ENCODE data around the gene SPTB. TPM values are rescaled to one million over a fixed set of nuclear protein-coding genes. Genes with fewer than 3 reads are reported as not detected.

SPTB gene
- total and polyA plus RNA-seq, 9 donors = 0.28 to 1.4 (median 0.68) TPM

DNA sequence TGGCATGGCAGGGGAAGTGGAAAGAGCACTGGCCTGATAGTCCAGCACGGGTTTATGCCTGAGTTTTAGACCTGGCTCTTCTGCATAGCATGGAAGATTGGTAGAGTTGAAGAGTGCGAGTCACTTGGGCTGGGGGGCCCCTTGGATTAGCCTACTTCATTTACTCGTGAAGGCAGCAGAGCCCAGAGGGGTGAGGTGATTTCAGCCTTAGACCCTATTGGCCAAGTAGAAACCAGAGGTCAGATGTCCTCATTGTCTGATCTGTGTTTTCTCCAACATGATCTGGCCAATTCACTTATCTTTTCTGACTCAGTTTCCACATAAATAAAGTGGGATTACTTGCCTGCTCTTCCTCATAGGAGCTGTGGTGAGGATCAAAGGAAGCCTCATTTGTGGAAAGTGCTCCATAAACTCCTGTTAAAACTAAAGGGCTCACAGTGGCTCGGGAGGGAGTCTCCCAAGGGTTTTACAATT lies 173.6 kb downstream of the SPTB start:
- DNase-seq = no peak
- H3K36me3 ChIP-seq = no peaks in the 10 kb centered on the region
- no peaks in the 10 kb centered on the region for H3K27me3 ChIP-seq
- H3K9me3 ChIP-seq = no peaks in the 10 kb centered on the region
- 30 to 43% (median 34%) methylated on average over 4 of the region's 4 CpGs for WGBS, 3 donors
- intact Hi-C loops (cut with DNase I) = loop anchor here in 1 of 4 donors (5.0 kb wide), 1 partner anchor 56 kb away; no protein-coding TSS in a partner anchor
- H3K27ac ChIP-seq = peak overlapping the region; percentile 61 to 93
- peaks cover 35% of the 10 kb centered on the region for H3K4me1 ChIP-seq (ENCODE audit: insufficient read depth)
- peak overlapping the region; percentile 82 for H3K4me3 ChIP-seq
- TF ChIP-seq EP300 (IDR thresholded peaks at IDR 0.05) (no peak), POLR2A (IDR thresholded peaks at IDR 0.05) (no peak)
- TF ChIP-seq, protein P1, sequence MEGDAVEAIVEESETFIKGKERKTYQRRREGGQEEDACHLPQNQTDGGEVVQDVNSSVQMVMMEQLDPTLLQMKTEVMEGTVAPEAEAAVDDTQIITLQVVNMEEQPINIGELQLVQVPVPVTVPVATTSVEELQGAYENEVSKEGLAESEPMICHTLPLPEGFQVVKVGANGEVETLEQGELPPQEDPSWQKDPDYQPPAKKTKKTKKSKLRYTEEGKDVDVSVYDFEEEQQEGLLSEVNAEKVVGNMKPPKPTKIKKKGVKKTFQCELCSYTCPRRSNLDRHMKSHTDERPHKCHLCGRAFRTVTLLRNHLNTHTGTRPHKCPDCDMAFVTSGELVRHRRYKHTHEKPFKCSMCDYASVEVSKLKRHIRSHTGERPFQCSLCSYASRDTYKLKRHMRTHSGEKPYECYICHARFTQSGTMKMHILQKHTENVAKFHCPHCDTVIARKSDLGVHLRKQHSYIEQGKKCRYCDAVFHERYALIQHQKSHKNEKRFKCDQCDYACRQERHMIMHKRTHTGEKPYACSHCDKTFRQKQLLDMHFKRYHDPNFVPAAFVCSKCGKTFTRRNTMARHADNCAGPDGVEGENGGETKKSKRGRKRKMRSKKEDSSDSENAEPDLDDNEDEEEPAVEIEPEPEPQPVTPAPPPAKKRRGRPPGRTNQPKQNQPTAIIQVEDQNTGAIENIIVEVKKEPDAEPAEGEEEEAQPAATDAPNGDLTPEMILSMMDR (IDR thresholded peaks at IDR 0.05) = no peak

- peak overlapping the region; percentile 61 to 93 for H3K27ac ChIP-seq
- peaks cover 35% of the 10 kb centered on the region for H3K4me1 ChIP-seq (ENCODE audit: insufficient read depth)
- H3K9me3 ChIP-seq = no peaks in the 10 kb centered on the region
- peak overlapping the region; percentile 82 for H3K4me3 ChIP-seq
- intact Hi-C loops (cut with DNase I) = loop anchor here in 2 of 4 donors (2.0 to 5.0 kb wide), 2 partner anchors 57 kb away; no protein-coding TSS in a partner anchor
- 5 to 9% (median 9%) methylated on average over 18 of the region's 18 CpGs for WGBS, 3 donors
- DNase-seq = peak in 4 of 5 donors; percentile 53 to 61 (median 56)
- no peaks in the 10 kb centered on the region for H3K27me3 ChIP-seq
- TF ChIP-seq, protein P1 (IDR thresholded peaks at IDR 0.05) = no peak
- TF ChIP-seq POLR2A (IDR thresholded peaks at IDR 0.05) = no peak
- TF ChIP-seq EP300 (IDR thresholded peaks at IDR 0.05) = no peak
- H3K36me3 ChIP-seq = no peaks in the 10 kb centered on the region
Measured at GRCh38 chr14:64705381-64706118, 174.2 kb downstream of the SPTB start.

DNA sequence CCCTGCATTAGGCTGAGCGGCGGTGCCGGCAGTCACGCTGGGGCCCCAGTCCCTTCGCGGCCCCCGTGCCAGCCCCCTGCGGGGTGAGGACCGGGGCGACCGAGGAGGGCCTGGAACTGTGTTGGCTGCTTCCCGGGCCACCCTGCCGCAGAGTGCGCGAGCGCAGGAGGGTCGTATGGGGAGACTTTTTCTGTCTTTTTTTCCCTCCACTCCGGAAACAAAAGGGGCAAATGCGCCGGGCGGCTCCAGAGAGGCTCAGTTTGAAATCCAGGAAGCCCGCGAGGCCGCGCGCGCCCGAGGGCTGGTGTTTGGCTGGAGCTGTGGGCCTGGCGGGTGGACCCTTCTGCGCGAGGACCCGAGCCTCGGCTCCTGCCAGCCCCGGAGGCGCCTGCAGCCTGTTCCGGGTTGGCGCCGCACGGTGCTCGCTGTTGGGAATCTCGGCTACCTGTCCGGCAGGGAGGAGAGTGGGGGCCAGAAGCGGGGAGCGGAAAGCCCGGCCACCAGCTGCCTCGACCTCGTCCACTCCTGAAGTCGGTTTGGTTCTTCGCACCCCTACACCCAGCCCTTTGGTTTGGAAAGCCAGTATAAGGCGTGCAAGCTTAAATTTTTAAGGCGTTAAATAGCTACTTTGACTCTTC lies 174.8 kb downstream of the SPTB start:
- Histone ChIP-seq H3K27ac (peak overlapping the region; percentile 68 to 93), H3K4me3 (peak overlapping the region; percentile 82), H3K27me3 (no peaks in the 10 kb centered on the region), H3K9me3 (no peaks in the 10 kb centered on the region), H3K36me3 (no peaks in the 10 kb centered on the region), H3K4me1 (ENCODE audit: insufficient read depth) (peaks cover 32% of the 10 kb centered on the region)
- WGBS, 3 donors = 0 to 1% (median 1%) methylated on average over 44 to 51 of the region's 51 CpGs
- peak in 3 of 5 donors; percentile 61 to 70 (median 65) for DNase-seq
- intact Hi-C loops (cut with DNase I) = loop anchor here in 2 of 4 donors (2.0 to 5.0 kb wide), 2 partner anchors 57 to 58 kb away; no protein-coding TSS in a partner anchor
- TF ChIP-seq EP300 (IDR thresholded peaks at IDR 0.05) (no peak), POLR2A (IDR thresholded peaks at IDR 0.05) (no peak)
- TF ChIP-seq, protein P1 (IDR thresholded peaks at IDR 0.05) = no peak

DNA sequence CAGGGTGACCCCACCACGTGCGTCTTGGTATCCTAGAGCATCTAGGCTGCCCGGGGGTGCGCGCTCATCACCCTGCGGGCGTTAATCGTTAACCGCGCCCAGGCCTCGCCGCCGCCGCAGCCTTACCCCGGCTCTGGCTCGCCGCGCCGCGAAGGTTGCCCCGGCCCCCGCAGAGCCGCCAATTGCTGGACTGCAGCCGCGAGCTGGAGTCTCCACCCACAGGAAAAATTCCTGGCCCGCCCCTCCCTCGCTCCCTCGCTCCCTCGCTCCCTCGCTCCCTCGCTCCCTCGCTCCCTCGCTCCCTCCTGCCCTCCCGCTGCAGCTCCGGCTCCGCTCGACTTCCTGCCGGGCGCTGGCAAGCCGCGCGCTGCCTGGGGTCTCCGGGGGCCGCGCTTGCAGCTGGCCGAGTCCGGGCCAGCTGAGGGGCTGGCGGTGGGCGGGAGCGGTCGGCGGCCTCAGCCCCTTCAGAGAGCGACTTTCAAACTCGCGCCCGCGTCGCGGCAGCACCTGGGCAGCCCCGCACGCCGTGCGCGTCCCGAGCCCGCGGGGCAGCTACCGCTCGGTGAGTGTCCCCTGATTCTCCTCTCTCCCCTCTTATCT lies 175.5 kb downstream of the SPTB start, which contains the start of gene PLEKHG3:
PLEKHG3 (plus strand) TSS at position 282 of the 600 bp plus-strand sequence. CDS start 23,208 bp downstream, outside the sequence.
- WGBS, 3 donors = 0 to 1% (median 0%) methylated on average over 61 to 69 of the region's 69 CpGs

More for the DNA sequence above, 175.5 kb downstream of the SPTB start, which contains the start of gene PLEKHG3:
- H3K4me1 ChIP-seq (ENCODE audit: insufficient read depth) = peaks cover 29% of the 10 kb centered on the region
- no peaks in the 10 kb centered on the region for H3K36me3 ChIP-seq
- H3K9me3 ChIP-seq = no peaks in the 10 kb centered on the region
- H3K4me3 ChIP-seq = peak within 1 kb of the TSS; percentile 82
- DNase-seq = peak; percentile 85 to 91 (median 89)
- H3K27ac ChIP-seq = peak within 1 kb of the TSS; percentile 68 to 93
- no peaks in the 10 kb centered on the region for H3K27me3 ChIP-seq
- TF ChIP-seq EP300 (IDR thresholded peaks at IDR 0.05) (no peak), POLR2A (IDR thresholded peaks at IDR 0.05) (peak; percentile 42)
- TF ChIP-seq, protein P1 (IDR thresholded peaks at IDR 0.05) = no peak
- intact Hi-C loops (cut with DNase I) = loop anchor here in 1 of 4 donors (2.0 kb wide), 1 partner anchor 59 kb away; no protein-coding TSS in a partner anchor
